HG02610 (cell line): ENCODE measurements around the gene TNFSF11.

Experiments used
- ATAC-seq: cut with Tn5 transposase; IDR thresholded peaks from one replicate; pipeline ENCODE4 v1.9.1; 2021; ENCODE audit warnings: mild to moderate bottlenecking, moderate library complexity; ENCODE audit not compliant: unreplicated experiment

The TNFSF11 gene, protein sequence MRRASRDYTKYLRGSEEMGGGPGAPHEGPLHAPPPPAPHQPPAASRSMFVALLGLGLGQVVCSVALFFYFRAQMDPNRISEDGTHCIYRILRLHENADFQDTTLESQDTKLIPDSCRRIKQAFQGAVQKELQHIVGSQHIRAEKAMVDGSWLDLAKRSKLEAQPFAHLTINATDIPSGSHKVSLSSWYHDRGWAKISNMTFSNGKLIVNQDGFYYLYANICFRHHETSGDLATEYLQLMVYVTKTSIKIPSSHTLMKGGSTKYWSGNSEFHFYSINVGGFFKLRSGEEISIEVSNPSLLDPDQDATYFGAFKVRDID

GRCh38 chr13:42574011-42574410 lies at the start of gene TNFSF11:
TNFSF11 (plus strand) TSS chr13:42574152; CDS start chr13:42574304, 152 bp downstream.
- ATAC-seq: peak; percentile 31

GRCh38 chr13:42524487-42525034 lies 49.4 kb upstream of the TNFSF11 start:
- ATAC-seq: peak; percentile 64

- ATAC-seq: no peak
Measured at GRCh38 chr13:42525035-42525504, 48.9 kb upstream of the TNFSF11 start.

DNA sequence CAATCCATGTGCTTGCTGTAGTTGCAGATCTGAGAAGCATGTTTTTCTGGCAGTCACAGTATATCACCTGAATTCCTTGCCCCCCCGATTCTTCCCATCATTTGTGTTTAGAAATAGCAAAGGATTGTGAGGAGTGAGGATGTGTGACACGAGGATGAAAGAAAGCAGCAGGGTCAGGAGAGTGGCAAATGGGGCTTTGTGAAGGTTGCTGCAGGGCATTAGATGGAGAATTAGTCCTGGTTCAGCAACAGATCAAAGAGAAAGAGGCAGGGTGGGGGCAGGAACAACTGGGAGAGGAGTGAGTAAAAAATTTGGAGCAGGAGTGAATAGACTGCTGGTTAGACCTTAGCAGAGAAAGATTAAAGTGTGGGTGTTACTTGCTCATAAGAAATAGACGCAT lies 47.7 kb upstream of the TNFSF11 start:
- ATAC-seq: no peak

- ATAC-seq: no peak
Measured at GRCh38 chr13:42526804-42527203, 47.1 kb upstream of the TNFSF11 start.

DNA sequence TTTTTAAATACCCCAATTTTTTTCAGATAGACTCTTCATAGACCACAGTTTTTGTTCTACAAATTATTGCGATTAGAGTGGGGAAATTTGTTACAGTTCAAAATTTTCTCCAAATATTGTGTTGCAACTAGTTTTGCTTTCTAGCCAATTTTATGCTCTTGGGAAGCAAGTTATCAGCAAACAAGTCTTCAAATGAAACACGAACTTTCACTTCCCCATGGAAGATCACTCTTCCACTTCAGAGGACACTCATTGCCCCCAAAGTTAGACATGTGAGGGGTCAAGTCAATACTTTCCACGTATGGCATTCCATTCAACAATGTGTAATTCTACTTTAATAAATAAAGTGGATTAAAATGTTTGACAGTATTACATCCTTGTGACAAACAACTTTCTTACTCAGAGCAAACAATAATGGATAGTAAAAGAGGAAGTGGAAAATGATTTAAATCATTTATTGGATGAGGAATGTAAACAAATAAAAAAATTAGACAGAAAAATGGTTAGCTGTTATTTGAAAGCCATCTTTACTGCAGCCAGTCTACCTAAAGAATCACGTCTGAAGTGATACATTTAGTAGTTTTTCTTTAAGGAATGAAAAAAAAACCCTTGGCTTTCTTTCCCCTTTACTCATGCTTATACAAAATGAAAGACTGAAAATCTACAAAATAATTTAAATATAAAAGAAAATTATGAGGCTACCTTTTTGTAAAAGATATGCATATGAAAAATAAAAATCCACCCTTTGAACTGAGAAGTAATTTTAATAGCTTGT lies 41.2 kb upstream of the TNFSF11 start:
- ATAC-seq: peak; percentile 74

GRCh38 chr13:42533336-42533591 lies 40.7 kb upstream of the TNFSF11 start:
- ATAC-seq: peak; percentile 23

DNA sequence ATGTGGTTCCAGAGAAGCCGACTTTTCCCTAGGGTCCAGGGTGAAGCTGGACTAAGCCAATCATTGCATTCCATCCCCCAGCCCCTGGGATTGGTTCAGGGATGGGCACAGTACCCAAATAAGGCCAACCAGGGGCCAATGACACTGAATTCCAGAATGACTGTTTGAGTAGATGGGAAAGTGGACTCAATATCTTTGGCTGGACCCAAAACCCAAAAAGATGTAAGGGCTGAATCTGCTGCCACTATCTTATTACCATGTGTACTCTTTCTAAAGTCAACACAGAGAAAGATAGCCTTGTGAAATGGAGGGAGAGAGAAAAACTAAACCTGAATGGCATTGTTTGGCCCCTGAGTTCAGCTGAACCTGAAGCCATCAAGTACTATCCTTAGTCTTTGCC lies 39.2 kb upstream of the TNFSF11 start:
- ATAC-seq: no peak

DNA sequence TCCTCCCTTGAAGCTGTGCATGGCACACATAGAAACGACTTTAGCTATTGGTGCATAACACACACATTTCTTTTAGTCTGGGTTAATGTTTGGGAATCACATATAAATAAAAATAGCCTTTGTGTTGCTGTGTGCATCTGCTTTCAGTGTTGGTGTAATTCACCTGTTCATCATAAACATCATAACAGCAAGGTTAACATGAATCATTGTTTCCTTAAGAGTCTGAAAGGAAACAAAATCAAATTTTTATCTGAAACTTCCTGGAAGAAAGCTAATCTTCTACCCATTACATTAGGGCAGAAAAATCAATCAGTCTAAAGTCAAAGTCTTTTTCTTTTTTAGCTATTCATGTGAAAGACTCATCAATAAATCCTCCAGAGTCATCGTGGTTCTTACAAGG lies 35.0 kb upstream of the TNFSF11 start:
- ATAC-seq: no peak

GRCh38 chr13:42539670-42540069 lies 34.3 kb upstream of the TNFSF11 start:
- no peak for ATAC-seq

DNA sequence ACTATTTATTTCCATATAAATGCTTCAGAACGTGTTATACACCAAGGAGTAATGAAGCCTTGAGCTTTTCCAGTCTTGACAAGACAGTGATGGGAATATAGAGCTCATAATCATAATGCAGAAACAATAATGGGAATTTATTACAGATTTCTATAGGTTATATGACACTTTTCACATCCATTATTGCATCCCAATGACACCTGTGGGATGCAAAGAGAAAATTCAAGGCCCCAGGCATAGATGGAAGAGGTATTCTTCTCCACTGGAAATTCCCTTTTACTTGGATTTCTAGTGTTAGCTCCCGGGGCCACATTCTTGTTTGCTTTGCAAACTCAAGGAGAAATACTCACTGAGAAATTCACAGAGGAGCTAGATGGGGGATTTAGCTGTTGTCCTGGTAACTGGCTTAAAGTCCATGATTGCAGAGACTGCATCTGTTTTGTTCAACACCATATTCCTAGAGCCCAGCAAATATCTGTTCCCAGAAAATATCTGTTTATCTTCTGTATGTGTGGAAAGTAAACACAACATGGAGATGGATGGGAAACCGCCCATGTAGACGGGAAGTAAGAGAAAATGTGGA lies 30.6 kb upstream of the TNFSF11 start:
- no peak for ATAC-seq

GRCh38 chr13:42544246-42544926 lies 29.6 kb upstream of the TNFSF11 start:
- ATAC-seq: no peak

- ATAC-seq: no peak
Measured at GRCh38 chr13:42545842-42546241, 28.1 kb upstream of the TNFSF11 start.

GRCh38 chr13:42547612-42548011 lies 26.3 kb upstream of the TNFSF11 start:
- no peak for ATAC-seq

DNA sequence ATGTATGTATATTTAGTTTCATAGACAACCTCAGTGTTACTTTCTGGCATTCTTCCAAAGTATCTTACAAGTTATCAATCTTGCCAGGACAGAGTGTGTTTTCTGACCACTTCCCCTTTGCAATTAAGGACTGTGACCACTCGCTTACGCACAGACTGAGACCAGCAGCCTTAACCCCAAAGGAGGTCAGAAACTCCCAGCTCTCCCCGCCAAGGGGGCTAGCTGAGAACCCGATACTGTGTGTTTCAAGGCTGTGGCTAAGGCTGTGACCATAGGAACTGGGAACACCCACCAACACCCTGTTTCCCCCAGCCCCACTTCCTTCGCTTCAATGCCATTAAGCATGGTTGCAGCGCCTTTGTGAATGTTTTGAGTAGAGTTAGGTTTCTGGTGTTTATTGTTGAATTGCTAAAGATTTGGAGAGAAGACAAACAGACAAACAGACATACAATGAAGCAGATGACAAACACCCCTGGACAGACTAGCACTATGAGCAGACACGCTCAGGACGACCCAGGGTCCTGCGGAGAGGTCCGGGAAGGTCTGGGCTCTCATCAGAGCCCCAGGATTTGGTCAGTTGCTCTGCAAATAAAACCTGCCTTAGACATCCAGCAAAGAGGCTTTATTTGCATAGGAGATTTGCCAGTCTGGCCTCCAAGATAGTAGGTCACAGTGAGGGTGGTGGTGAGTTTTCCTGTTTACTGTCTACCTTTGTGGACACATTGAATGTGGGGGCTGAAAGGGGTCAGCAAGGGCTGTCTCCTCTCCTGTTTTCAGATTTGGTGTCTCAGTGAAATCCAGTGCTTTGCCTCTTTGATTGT lies 25.0 kb upstream of the TNFSF11 start:
- peak; percentile 89 for ATAC-seq

- no peak for ATAC-seq
Measured at GRCh38 chr13:42549552-42549936, 24.4 kb upstream of the TNFSF11 start.

DNA sequence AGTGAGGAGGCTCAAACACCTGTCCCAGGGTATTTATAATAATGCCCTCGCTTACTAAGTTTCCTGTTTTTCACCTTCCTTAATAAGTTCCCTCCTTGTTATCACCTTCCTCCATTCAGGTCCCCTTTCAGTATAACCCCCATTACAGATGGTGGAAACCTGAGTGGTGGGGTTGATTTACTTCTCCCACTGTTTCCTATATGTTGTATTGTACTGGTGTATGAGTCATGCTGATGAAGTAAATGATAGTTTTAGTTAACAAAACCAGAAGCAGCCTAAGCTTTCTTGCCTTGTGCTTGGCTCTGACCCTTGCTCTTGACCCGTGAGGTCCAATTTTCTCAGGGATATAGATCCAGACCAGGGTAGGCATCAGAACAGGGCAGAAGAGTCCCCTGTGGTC lies 22.3 kb upstream of the TNFSF11 start:
- no peak for ATAC-seq

DNA sequence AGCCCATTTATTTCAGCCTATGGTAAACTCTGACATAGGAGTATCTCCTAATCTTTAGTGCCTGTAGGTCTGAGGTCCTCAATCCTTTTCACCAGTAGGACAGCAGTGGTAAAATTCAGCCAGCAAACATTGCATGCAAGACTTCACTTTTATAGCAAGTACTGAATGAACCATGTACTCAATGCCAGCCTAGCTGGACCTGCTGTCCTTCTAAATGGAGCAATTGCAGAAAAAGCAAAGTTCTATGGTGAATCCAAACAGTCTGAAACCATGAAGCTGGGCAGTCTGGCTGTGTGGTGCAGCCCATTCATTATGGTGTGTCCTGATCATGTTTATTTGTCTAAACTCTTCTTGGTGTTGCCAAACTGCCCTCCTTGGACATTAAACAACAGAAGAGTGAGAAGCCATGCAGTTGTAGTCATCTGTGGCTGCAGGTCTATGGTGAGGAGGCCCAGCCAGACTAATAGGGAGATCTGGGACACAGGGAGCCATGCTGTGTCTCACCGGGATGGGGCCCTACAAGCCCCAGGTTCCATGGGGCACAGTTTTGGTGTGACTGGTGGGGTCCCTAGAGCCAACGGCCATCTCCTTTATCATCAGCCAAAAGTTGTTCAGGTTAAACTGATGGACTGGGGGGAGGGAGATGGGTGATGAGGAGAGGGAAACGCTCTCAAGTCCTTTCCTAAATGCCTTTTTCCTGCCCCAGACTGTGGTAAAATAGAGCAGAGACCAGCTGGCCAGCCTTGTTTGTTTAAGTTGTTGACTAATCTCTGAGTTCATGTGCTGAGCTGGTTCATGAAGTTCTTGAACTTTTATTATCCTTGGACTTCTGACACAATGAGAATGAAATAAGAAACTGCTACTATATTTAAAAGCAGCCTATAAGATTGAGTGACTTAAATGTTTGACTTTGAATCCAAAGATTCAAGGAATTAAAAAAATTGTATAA lies 20.6 kb upstream of the TNFSF11 start:
- no peak for ATAC-seq

GRCh38 chr13:42559057-42559456 lies 14.9 kb upstream of the TNFSF11 start:
- ATAC-seq: no peak
